CD4-positive, alpha-beta T cell treated with Interleukin-21 for 1 hour (primary cell): Measurements from ENCODE around the gene MYO3B.

Experiments
- DNase-seq: peaks from one replicate; pipeline ENCODE4 v3.0.0-alpha.2; 2020

MYO3B gene

DNA sequence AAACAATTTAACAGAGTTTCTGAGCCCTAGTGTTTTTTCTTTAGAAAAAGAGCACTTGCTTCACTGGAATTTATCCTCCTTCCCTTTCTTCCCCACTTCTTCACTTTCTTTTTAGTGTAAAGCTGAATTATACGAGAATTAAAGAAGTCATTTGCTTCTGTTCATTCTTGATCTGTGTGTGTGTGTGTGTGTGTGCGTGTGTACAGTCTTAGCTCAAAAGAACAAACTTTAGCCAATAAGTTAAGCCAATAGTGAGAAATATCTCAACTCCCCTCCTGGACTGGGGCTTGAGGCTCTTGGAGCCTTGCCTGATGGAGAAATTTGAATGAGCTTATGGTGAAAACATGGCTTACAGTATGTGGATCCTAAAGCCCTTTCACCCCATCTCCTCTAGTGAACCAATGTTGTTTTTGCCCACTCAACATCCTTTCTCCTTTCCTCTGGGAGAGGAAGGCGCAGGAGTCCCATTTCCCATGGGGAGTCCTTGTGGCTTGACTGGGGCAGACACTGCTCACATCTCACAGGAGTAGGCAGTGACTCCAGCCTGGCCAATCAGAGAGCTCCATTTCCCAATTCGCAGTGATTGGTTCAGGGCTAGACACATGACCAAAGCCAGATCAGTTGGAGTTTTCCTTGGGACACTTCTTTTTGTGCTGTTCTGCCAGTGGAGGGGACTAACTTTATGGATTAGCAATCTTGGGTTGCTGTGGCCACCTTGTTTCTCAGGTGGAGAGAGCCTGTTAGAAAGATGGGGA is 16.3 kb upstream of the MYO3B start:
- DNase-seq = no peak

- DNase-seq = no peak
Observed at GRCh38 chr2:170162271-170162632, 15.7 kb upstream of the MYO3B start.

DNA sequence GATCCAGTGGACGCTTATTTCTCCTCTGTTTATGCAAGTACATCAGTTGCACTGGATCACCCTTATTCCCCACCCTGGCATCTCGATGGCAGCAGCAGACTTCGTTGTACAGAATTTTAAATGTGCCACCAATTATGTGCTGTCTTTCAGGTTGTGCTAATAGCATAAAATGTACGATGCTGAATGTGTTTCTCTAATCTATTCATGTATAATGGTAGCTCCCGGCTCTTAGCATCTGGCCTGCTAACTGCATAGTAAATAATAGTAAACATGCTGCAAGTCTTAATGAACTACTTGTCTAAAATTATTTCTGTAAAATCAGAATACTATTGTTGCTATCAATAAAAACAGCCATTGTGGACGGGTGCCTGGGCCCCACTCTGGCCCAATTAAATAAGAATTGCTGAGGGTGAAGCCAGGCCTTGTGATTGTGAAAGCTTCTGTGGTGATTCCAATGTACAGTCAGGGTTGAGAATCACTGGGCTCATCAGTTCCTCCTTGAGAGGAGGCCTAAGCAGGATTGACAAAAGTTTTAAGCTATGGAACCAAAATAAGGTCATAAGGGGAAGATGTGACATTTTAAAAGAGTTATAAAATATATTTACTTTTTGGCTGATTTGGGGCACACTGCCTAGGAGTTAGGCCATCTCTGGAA is 14.4 kb upstream of the MYO3B start:
- DNase-seq = no peak

DNA sequence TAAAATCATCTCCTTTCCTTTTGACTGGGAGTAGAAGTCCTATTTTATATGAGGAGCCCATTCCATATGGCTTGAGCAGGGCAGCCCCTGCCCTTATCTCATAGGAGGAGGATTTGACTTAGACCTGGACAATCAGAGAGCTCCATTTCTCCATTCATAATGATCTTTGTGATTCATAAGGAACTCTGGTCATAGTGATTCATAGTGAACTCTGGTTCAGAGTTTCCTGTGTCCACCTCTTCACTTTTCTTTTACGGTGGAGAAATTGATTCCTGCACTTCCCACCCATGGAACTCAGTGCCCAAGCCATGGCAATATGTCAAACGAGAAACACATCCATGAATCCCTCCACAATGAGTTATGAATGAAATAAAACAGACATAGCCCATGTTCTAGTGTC is 12.8 kb upstream of the MYO3B start:
- DNase-seq = no peak

- no peak for DNase-seq
Observed at GRCh38 chr2:170166735-170167134, 11.2 kb upstream of the MYO3B start.

DNA sequence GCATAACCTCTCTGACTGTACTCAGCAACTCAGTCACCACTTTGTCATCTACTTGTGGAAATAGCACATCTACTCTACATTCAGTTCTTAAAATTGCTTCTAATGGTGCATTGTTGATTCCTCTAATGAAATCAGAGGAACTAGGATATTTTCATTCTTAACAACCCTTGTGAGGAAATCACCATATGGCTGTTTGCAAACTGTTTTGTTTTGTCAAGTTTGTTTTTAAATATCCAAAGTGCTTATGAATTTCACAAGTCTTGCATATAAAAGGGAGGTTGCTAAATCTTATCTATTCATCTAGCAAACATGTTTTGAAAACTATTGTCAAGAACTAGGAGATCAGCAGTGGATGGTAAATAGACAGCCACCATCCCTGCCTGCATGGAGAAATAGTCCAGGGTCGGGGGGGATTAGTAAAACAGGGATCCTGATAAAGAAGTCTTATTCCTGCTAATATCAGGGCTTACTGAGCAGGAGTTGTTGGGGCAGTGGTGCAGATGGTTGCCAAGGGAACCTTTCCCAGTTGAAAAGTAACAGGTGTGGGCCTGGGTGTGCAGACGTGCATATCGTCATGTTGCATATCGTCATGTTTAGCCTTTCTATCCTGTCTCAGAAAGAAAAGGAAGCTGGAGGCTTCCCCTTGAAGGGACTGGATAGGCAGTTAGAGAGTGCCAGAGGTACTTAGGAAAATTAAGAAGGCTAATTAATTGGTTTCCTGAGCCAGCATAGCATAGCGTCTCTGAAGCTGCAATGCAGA is 7.5 kb upstream of the MYO3B start:
- no peak for DNase-seq

DNA sequence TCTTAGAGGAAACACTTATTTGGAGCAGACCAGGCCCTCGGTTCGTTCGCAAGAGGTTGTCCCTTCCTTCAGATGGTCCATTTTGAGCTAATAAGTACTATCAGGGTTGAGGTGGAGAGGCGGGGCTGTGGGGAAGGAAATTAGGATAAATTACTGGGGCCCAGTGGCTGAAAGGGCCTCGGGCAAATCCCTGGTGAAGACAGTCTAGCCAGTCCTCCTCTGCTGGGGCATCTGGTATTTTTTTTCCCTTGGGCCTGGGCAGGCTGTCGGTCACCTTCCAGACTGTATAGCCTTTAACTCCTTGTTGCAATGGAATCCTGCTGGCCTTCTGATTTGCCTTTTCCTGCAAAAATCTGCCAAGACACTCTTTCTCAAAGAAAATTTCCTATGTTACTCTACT is 1.7 kb upstream of the MYO3B start:
- no peak for DNase-seq

- no peak for DNase-seq
Observed at GRCh38 chr2:170180031-170180566, 2.2 kb downstream of the MYO3B start.

DNA sequence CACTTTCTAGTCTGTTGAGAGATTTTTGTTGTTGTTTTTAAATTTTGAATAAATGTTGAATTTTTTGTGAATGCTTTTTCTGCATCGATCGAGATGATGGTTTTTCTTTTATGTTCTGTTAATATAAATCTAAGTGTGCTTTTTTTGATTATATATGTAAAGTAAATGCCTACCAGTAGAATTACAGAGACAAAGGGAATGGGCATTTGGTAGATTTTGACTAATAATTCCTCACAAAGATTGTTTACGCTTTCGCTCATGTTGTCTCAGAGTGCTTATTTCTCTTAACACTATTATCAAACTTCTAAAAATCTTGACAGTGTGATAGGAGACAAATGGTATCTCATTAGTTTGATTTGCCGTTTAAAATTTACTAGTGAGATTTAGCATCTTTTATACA is 3.7 kb downstream of the MYO3B start:
- no peak for DNase-seq

GRCh38 chr2:170185319-170185718 is 7.4 kb downstream of the MYO3B start:
- DNase-seq = no peak

DNA sequence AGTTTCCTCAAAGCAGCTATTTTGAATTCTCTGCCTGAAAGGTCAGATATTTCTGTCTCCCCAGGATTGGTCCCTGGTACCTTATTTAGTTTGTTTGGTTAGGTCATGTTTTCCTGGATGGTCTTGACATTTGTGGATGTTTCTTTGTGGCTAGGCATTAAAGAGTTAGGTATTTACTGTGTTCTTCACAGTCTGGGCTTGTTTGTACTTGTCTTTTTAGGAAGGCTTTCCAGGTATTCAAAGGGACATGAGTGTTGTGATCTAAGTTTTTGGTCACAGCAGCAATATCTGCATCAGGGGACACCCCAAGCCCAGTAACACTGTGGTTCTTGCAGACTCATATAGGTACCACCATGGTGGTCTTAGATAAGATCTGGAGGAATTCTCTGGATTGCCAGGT is 11.8 kb downstream of the MYO3B start:
- DNase-seq = no peak

DNA sequence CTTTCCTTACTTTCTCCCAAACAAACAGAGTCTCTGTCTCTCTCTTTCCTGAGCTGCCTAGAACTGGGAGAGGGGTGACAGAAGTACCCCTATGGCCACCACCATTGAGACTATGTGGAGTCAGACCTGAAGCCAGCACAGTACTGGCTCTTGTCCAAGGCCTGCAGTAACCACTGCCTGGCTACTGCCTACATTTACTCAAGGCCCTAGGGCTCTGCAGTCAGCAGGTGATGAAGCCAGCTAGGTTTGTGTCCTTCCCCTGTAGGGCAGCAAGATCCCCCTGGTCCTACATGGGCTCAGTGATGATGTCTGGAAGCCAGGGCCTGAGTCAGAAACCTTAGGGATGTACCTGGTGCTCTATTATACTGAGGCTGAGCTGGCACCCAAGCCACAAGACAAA is 12.2 kb downstream of the MYO3B start:
- DNase-seq = no peak

GRCh38 chr2:170191166-170191866 is 13.4 kb downstream of the MYO3B start:
- no peak for DNase-seq

GRCh38 chr2:170196963-170197362 is 19.0 kb downstream of the MYO3B start:
- no peak for DNase-seq

GRCh38 chr2:170201275-170201674 is 23.3 kb downstream of the MYO3B start:
- no peak for DNase-seq

DNA sequence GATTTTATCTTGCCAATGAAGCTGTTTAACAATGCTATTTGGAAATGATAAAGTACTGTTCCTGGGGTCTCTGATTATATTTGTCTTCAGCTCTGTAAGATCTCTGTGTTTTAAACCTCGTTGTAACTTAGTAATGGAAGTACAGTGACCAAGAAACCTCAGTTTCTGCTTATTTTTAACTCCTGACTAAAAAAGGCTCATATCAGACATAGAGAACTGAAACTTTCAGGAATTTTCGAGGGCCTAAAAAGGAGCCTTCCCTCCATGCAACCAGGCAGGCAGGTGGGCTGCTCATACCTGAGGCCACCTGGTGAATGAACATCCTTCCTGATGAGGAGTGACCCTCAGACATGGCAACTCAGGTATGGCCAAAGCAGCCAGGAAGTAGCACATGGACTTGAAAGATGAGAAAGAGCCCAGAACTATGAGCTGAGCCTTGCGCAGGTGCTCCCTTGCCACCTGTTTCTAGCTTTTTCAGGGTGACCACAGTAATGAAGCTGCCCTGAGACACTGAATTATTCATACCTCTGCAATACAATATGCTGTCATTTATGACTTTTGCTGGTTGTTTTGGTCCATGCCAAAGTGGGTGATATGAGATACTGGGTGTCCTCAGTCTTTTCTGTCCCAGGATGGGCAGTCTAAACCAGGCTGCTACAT is 23.9 kb downstream of the MYO3B start:
- DNase-seq = no peak

GRCh38 chr2:170202437-170202836 is 24.5 kb downstream of the MYO3B start:
- DNase-seq = no peak

DNA sequence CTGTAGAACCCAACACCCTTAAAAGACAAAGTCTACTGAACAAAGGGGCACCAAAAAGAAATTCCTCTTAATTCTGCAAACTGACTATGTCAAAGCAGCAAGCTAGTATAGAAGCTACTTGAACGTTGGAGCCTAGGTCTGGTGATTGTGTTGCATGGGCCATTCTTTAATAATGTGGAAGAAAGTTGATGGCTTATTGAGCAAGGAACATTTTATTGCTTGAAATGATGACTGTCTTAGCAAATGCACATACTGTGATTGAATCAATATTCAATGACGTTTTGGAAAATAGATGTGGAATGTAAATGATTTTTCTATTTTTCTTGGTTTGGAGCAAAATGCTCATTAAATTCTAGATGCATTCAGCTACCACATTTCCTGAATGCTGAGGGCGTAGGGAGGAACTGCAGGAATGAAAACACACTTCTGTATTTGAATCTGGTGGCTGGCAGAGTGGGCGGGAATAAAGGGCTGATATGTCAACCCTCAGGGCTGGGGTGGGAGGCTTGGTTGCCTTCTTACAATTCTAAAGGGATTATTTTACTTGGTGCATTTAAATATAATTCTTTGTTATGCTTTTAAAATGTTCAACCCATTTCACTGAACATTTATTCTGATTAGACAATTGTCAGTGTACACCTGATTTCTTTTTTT is 26.5 kb downstream of the MYO3B start:
- no peak for DNase-seq

GRCh38 chr2:170206246-170206645 is 28.3 kb downstream of the MYO3B start:
- DNase-seq = no peak

GRCh38 chr2:170206805-170207407 is 29.0 kb downstream of the MYO3B start:
- no peak for DNase-seq

DNA sequence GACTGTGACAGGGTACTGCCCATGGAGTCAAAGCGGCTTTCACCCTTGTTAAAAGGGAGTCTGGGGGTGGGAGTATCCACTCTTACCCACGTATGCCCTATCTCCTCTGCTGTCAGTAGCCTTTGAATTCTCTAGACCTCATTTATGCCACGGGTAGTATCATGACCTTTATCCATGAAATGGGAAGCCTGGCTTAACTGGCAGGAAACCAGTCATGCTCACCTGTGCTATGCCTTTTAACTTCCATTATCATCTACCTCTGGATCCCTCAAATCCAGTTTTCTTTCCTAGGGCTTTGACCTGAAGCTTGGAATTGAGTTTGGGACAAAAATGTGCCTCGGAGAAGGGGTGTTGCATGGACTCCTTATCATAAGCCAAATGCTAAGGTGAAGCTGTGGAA is 30.0 kb downstream of the MYO3B start:
- no peak for DNase-seq

DNA sequence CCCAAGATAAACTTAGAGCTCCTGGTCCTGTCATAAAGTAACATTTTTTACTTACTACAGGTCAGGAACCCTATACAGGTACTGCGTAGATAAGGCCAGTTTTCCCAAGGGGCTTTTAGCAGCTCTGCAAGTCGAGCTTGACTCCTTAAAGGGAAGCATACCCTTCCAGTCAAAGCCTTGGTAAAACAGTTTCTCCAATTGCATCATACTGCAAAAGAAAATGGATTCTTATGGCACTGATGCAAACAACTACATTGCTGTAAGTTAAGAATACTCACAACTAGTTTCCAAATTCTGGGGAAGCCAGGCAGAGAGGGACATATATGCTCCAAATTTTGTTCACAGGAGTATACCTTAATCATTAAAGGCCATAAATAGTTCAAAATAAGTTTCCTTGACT is 31.0 kb downstream of the MYO3B start:
- no peak for DNase-seq
